ENCODE measurements around the gene LARP4.
"Not testable (repeated sequence)": the region's sequence is repeated elsewhere in the genome, so short reads cannot be mapped to it uniquely, and the experiment has no call there.

LARP4 gene

DNA sequence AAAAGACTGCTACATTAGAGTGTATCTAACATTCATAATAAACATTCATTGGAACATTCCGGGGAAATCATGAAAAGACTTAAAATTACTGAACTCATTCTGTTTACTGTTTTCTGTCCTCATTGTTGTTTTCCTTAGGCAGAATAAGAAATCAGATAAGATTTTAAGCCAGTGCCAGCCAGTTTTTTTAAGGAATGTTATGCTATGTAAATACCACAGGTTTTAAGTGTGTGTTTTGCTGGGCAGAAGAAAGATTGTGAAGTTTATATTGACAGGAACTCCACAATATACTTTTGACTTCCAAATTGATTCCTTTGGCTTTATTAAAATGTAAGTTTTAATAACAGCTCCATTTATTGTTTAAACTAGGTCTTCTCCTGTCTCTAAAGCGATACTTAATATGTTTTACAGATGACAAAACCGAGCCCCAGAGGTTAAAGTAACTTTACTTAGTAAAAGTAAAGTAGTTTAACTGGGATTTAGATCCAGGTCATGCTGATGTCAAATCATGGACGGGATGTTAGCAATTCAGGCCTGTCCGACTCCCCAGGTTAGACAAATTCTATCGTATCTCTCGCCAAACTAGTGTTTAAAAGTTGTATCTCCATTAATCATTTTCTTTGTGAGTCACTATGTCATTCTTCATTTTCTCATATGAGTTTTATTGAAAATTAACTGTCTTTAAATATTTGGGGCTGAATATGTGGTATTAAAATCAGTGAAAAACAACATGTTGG is 1.7 kb downstream of the LARP4 start:
- Histone ChIP-seq H3K27ac (ENCODE audit: low read length) (peak overlapping the region; percentile 92), H3K9me3 (ENCODE audit: control insufficient read depth in 2 of 2, low read length in 2 of 2) (no peaks in the 10 kb centered on the region), H3K36me3 (ENCODE audit: control insufficient read depth in 2 of 2, insufficient read depth in 2 of 2, low read length in 2 of 2) (no peaks in the 10 kb centered on the region), H3K9ac (ENCODE audit: low read length in 2 of 2) (peak overlapping the region; percentile 52 to 98), H3K4me1 (ENCODE audit: control insufficient read depth, insufficient read depth, low read length) (peaks cover 16% of the 10 kb centered on the region), H3K4me3 (ENCODE audit: low read length in 2 of 2) (peak overlapping the region; percentile 95 to 96), H3K27me3 (ENCODE audit: control insufficient read depth in 1 of 2, insufficient read depth in 2 of 2, low read length in 2 of 2) (no peaks in the 10 kb centered on the region)

DNA sequence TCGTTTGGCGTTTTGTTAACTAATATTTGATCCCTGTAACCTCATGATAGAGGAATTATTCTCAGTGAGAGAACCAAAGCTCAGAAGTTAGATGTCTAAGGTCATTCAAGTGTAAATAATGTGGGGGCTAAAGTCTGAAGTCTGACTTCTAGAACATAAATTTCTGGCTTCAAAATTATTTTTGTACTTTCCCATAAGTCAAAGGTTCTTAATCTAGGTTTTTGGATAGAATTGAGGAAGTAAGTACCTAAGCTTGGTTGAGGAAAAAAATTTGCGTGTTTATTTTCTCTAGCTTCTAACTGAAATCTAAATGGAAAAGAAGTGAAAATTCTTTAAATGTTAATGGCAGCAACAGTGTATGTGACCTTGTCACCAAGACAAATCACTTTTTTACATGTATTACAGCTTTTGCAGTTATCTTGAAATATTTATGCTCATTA is 2.3 kb downstream of the LARP4 start:
- no peaks in the 10 kb centered on the region for H3K36me3 ChIP-seq (ENCODE audit: control insufficient read depth in 2 of 2, insufficient read depth in 2 of 2, low read length in 2 of 2)

DNA sequence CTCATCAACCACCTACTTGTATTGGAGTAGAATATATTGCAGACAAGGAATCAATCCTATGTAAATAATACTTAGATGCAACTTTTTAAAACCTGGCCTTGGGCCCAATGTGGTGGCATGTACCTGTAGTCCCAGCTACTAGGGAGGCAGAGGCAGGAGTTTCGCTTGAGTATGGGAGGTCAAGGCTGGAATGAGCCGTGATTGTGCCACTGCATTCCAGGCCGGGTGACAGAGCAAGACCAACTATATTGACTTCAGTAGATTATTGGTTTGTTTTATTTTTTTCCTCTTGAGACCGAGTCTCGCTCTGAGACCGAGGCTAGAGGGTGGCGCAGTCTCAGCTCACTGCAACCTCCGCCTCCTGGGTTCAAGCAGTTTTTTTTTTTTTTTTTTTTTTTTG is 3.6 kb downstream of the LARP4 start:
- H3K9me3 ChIP-seq (ENCODE audit: control insufficient read depth in 2 of 2, low read length in 2 of 2) = no peaks in the 10 kb centered on the region
- no peak overlapping the region for H3K27ac ChIP-seq (ENCODE audit: low read length)
- no peak overlapping the region for H3K9ac ChIP-seq (ENCODE audit: low read length in 2 of 2)
- no peaks in the 10 kb centered on the region for H3K36me3 ChIP-seq (ENCODE audit: control insufficient read depth in 2 of 2, insufficient read depth in 2 of 2, low read length in 2 of 2)
- H3K27me3 ChIP-seq (ENCODE audit: control insufficient read depth in 1 of 2, insufficient read depth in 2 of 2, low read length in 2 of 2) = no peaks in the 10 kb centered on the region
- no peak overlapping the region for H3K4me3 ChIP-seq (ENCODE audit: low read length in 2 of 2)
- H3K4me1 ChIP-seq (ENCODE audit: control insufficient read depth, insufficient read depth, low read length) = peaks cover 16% of the 10 kb centered on the region

More for the DNA sequence above, 2.3 kb downstream of the LARP4 start:
- H3K4me1 ChIP-seq (ENCODE audit: control insufficient read depth, insufficient read depth, low read length) = peaks cover 16% of the 10 kb centered on the region
- H3K27me3 ChIP-seq (ENCODE audit: control insufficient read depth in 1 of 2, insufficient read depth in 2 of 2, low read length in 2 of 2) = no peaks in the 10 kb centered on the region
- H3K4me3 ChIP-seq (ENCODE audit: low read length in 2 of 2) = peak overlapping the region; percentile 95 to 96
- H3K27ac ChIP-seq (ENCODE audit: low read length) = peak overlapping the region; percentile 92
- peak overlapping the region; percentile 52 to 98 for H3K9ac ChIP-seq (ENCODE audit: low read length in 2 of 2)
- H3K9me3 ChIP-seq (ENCODE audit: control insufficient read depth in 2 of 2, low read length in 2 of 2) = no peaks in the 10 kb centered on the region

DNA sequence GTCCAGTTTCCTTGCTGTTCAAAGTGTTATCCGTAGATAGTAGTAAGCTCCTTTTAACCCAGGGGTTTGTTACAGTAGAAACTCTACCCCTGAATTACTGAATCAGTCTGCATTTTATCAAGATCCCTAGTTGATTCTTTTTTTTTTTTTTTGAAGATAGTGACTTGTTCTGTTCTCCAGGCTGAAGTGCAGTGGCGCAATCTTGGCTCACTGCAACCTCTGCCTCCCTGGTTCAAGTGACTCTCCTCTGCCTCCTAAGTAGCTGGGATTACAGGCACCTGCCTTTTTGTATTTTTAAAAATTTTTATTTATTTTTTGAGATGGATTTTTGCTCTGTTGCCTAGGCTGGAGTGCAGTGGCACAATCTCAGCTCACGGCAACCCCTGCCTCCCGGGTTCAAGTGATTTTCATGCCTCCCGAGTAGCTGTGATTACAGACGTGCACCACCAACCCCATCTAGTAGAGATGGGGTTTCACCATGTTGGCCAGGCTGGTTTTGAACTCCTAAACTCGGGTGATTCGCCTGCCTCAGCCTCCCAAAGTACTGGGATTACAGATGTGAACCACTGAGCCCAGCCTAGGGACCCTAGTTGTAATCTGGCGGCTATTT is 10.5 kb downstream of the LARP4 start:
- no peak overlapping the region for H3K4me3 ChIP-seq (ENCODE audit: low read length in 2 of 2)
- no peaks in the 10 kb centered on the region for H3K27me3 ChIP-seq (ENCODE audit: control insufficient read depth in 1 of 2, insufficient read depth in 2 of 2, low read length in 2 of 2)
- H3K9me3 ChIP-seq (ENCODE audit: control insufficient read depth in 2 of 2, low read length in 2 of 2) = no peaks in the 10 kb centered on the region
- peaks cover 0 to 2% of the 10 kb centered on the region in 2 donors for H3K36me3 ChIP-seq (ENCODE audit: control insufficient read depth in 2 of 2, insufficient read depth in 2 of 2, low read length in 2 of 2)
- no peak overlapping the region for H3K9ac ChIP-seq (ENCODE audit: low read length in 2 of 2)
- peaks cover 3% of the 10 kb centered on the region for H3K4me1 ChIP-seq (ENCODE audit: control insufficient read depth, insufficient read depth, low read length)
- H3K27ac ChIP-seq (ENCODE audit: low read length) = no peak overlapping the region

DNA sequence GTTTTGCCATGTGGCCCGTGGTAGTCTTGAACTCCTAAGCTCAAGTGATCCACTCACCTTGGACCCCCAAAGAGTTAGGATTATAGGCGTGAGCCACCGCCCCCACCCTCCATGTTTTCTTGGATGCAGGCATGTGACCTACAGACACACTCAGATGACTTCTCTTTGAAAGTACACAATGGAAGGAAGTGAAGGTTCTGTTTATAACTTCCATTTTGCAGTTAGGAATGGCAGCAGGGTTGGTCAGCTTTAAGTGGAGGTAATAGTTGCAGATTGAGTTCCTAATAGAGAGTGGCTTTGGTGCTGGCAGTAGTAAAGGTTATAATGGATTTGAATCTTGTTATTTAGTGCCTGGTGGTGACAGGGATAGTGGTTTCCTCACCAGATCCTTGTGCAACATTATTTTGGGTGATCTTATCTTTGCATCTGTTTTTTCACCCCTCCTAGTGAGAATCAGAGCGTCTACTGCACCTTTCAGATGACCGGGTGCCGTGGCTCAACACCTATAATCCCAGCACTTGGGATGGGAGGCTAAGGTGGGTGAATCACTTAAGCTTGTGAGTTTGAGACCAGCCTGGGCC is 15.3 kb downstream of the LARP4 start:
- peaks cover 4 to 6% of the 10 kb centered on the region in 2 donors for H3K36me3 ChIP-seq (ENCODE audit: control insufficient read depth in 2 of 2, insufficient read depth in 2 of 2, low read length in 2 of 2)
- H3K4me1 ChIP-seq (ENCODE audit: control insufficient read depth, insufficient read depth, low read length) = peaks cover 3% of the 10 kb centered on the region
- no peaks in the 10 kb centered on the region for H3K27me3 ChIP-seq (ENCODE audit: control insufficient read depth in 1 of 2, insufficient read depth in 2 of 2, low read length in 2 of 2)
- H3K27ac ChIP-seq (ENCODE audit: low read length) = no peak overlapping the region
- no peaks in the 10 kb centered on the region for H3K9me3 ChIP-seq (ENCODE audit: control insufficient read depth in 2 of 2, low read length in 2 of 2)
- no peak overlapping the region for H3K9ac ChIP-seq (ENCODE audit: low read length in 2 of 2)
- H3K4me3 ChIP-seq (ENCODE audit: low read length in 2 of 2) = no peak overlapping the region

DNA sequence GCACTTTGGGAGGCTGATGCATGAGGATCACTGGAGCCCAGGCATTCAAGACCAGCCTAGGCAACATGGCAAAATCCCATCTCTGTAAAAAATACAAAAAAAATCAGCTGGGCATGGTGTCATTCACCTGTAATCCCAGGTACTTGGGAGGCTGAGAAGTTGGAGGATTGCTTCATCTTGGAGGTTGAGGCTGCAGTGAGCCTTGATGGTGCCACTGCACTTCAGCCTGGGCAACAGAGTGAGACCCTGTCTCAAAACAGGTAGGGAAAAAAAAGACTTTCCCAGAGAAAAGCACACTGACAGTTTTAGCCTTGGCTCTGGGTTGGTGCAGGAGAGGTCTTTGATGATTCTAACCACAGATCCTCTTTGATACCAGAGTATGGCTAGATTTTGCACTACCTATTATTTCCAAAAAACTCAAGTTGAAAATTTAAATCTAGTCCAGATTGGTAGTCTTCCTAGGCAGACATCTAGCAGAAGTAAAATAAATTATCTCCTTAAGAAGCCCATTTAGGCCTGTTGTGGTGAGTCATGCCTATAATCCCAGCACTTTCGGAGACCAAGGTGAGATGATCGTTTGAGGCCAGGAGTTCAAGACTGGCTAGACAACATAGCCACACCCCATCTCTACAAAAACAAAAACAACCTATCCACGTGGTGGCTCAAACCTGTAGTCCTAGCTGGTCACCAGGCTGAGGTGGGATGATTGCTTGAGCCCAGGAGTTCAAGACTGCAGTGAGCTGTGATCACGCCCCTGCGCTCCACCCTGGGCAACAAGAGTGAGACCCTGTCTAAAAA is 18.6 kb downstream of the LARP4 start:
- no peaks in the 10 kb centered on the region for H3K9me3 ChIP-seq (ENCODE audit: control insufficient read depth in 2 of 2, low read length in 2 of 2)
- no peak overlapping the region for H3K4me3 ChIP-seq (ENCODE audit: low read length in 2 of 2)
- H3K4me1 ChIP-seq (ENCODE audit: control insufficient read depth, insufficient read depth, low read length) = peaks cover under 1% of the 10 kb centered on the region
- peaks cover 4 to 6% of the 10 kb centered on the region in 2 donors for H3K36me3 ChIP-seq (ENCODE audit: control insufficient read depth in 2 of 2, insufficient read depth in 2 of 2, low read length in 2 of 2)
- H3K27me3 ChIP-seq (ENCODE audit: control insufficient read depth in 1 of 2, insufficient read depth in 2 of 2, low read length in 2 of 2) = no peaks in the 10 kb centered on the region
- no peak overlapping the region for H3K9ac ChIP-seq (ENCODE audit: low read length in 2 of 2)
- no peak overlapping the region for H3K27ac ChIP-seq (ENCODE audit: low read length)

DNA sequence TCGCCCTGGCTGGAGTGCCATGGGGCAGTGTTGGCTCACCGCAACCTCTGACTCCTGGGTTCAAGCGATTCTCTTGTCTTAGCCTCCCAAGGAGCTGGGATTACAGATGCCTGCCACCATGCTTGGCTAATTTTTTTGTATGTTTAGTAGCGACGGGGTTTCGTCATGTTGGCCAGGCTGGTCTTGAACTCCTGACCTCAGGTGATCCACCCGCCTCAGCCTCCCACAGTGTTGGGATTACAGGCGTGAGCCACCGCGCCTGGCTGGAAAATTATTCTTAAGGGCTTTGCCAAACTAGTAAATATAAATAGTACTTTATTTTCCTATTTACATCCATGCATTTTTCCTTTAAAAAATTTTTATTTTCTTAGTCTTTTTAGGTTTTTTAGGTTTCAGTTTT is 22.2 kb downstream of the LARP4 start:
- not testable (repeated sequence) for H3K9ac ChIP-seq (ENCODE audit: low read length in 2 of 2); H3K9me3 ChIP-seq (ENCODE audit: control insufficient read depth in 2 of 2, low read length in 2 of 2); H3K27me3 ChIP-seq (ENCODE audit: control insufficient read depth in 1 of 2, insufficient read depth in 2 of 2, low read length in 2 of 2); H3K4me3 ChIP-seq (ENCODE audit: low read length in 2 of 2); H3K4me1 ChIP-seq (ENCODE audit: control insufficient read depth, insufficient read depth, low read length); H3K27ac ChIP-seq (ENCODE audit: low read length); H3K36me3 ChIP-seq (ENCODE audit: control insufficient read depth in 2 of 2, insufficient read depth in 2 of 2, low read length in 2 of 2)

DNA sequence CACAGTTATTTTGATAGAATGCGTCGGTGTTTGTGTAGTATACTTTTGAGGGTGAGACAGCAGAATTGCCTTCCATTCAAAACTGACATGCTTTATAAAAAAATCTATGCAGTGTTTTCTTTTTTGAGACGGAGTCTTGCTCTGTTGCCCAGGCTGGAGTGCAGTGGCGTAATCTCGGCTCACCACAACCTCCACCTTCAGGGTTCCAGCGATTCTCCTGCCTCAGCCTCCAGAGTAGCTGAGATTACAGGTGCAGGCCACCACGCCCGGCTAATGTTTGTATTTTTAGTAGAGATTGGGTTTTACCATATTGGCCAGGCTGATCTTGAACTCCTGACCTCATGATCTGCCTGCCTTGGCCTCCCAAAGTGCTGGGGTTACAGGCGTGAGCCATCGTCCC is 22.7 kb downstream of the LARP4 start:
- not testable (repeated sequence) for H3K27me3 ChIP-seq (ENCODE audit: control insufficient read depth in 1 of 2, insufficient read depth in 2 of 2, low read length in 2 of 2); H3K4me3 ChIP-seq (ENCODE audit: low read length in 2 of 2); H3K36me3 ChIP-seq (ENCODE audit: control insufficient read depth in 2 of 2, insufficient read depth in 2 of 2, low read length in 2 of 2); H3K4me1 ChIP-seq (ENCODE audit: control insufficient read depth, insufficient read depth, low read length); H3K9ac ChIP-seq (ENCODE audit: low read length in 2 of 2); H3K9me3 ChIP-seq (ENCODE audit: control insufficient read depth in 2 of 2, low read length in 2 of 2); H3K27ac ChIP-seq (ENCODE audit: low read length)

DNA sequence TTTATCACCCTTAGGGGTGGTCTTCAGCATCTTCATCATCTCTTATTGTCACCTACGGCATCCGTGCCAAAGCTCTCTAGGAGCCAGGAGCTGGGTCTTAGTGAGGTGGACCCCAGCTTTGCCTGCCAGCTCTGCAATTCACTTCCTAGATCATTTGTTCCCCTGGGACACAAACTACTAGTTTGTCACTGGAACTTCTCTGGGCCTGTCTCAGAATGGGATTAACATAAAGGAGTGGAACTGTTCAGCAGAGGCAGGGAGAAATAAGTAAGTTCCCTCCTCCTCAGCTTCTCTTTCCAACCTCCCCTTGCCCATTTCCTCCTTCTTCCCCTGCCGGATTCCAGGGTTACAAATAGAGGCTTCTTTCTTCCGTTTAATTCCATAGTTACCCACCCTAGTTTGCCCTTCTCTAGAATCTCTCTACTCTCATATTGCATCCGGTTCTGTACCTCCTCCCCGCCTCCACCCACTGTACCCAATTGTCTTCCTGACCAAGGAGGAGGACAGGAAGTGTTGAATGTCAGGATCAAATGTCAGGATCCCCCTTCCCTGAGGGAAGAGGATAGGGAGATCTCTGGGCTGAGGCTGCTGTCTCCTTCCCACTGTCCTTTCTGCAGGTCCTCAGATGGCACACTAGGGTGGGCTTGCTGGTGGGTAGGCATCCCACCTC is 25.0 kb downstream of the LARP4 start:
- peaks cover 2 to 7% of the 10 kb centered on the region in 2 donors for H3K36me3 ChIP-seq (ENCODE audit: control insufficient read depth in 2 of 2, insufficient read depth in 2 of 2, low read length in 2 of 2)
- no peak overlapping the region for H3K27ac ChIP-seq (ENCODE audit: low read length)
- no peaks in the 10 kb centered on the region for H3K27me3 ChIP-seq (ENCODE audit: control insufficient read depth in 1 of 2, insufficient read depth in 2 of 2, low read length in 2 of 2)
- H3K4me1 ChIP-seq (ENCODE audit: control insufficient read depth, insufficient read depth, low read length) = no peaks in the 10 kb centered on the region
- H3K9ac ChIP-seq (ENCODE audit: low read length in 2 of 2) = no peak overlapping the region
- H3K9me3 ChIP-seq (ENCODE audit: control insufficient read depth in 2 of 2, low read length in 2 of 2) = no peaks in the 10 kb centered on the region
- no peak overlapping the region for H3K4me3 ChIP-seq (ENCODE audit: low read length in 2 of 2)

DNA sequence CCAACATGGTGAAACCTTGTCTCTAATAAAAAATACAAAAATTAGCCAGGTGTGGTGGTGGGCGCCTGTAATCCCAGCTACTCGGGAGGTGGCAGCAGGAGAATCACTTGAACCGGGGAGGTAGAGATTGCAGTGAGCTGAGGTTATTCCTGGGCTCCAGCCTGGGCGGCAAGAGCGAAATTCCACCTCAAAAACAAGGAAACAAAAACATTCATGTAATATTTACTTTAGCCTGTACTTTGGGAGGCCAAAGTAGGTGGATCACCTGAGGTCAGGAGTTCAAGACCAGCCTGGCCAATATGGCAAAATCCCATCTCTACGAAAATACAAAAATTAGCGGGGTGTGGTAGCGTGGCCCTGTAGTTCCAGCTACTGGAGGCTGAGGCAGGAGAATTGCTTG is 31.0 kb downstream of the LARP4 start:
- H3K27me3 ChIP-seq (ENCODE audit: control insufficient read depth in 1 of 2, insufficient read depth in 2 of 2, low read length in 2 of 2); H3K9ac ChIP-seq (ENCODE audit: low read length in 2 of 2); H3K4me1 ChIP-seq (ENCODE audit: control insufficient read depth, insufficient read depth, low read length); H3K27ac ChIP-seq (ENCODE audit: low read length); H3K9me3 ChIP-seq (ENCODE audit: control insufficient read depth in 2 of 2, low read length in 2 of 2); H3K4me3 ChIP-seq (ENCODE audit: low read length in 2 of 2): not testable (repeated sequence)
- peaks cover 20 to 22% of the 10 kb centered on the region in 2 donors for H3K36me3 ChIP-seq (ENCODE audit: control insufficient read depth in 2 of 2, insufficient read depth in 2 of 2, low read length in 2 of 2)

Data from stomach smooth muscle (tissue), 2 donors.